K562 (cell line): ENCODE data around the gene CCL19. TPM values are rescaled to one million over a fixed set of nuclear protein-coding genes. Genes with fewer than 3 reads are reported as not detected.

ENCODE experiments used
- ATAC-seq: fragments of 200-7000 bp; cut with Tn5 transposase; 3 replicates; pipeline ENCODE4 v1.9.1; 2020; ENCODE audit warnings: moderate library complexity
- BruUV-seq: library from RNA; stranded (reverse); fragments of 400-500 nt; replicated peaks from 2 replicates; lab custom pipeline; 2021; lab: Mats Ljungman, UMichigan
- CTCF ChIA-PET: fragments of 300-600 bp; formaldehyde crosslinking; extraction: SDS; loops from one replicate; lab custom pipeline; 2021; ENCODE audit warnings: low intra/inter-chr PET ratio; lab: Yijun Ruan, JAX
- POLR2A ChIA-PET: fragments of 300-600, 350-650 bp; sonication (Branson Sonifier 250); formaldehyde crosslinking; extraction: SDS; loops from one replicate; lab custom pipeline; 2021; ENCODE audit warnings: antibody characterized with exemption, inconsistent platforms; lab: Yijun Ruan, JAX
- DNase-seq, 4 experiments: peaks; one replicate each; pipeline versions ENCODE4 v3.0.0 to v3.0.0-alpha.2; 2011 to 2018; ENCODE audit warnings: low spot score in 3 of 4, mixed read lengths in 3 of 4; ENCODE audit errors: extremely low read depth in 1 of 4
- FAIRE-seq: peaks from 2 replicates; lab custom pipeline; 2011; peaks lifted over from hg19 to GRCh38; lab: Jason Lieb, UNC
- H2AFZ ChIP-seq: 2 replicates; pipeline ENCODE4 v1.6.0; 2011; ENCODE audit warnings: low read depth, low read length, control low read depth, inconsistent platforms
- H3K27ac ChIP-seq: fragments of 200-600 bp; 3 replicates; pipeline ENCODE4 v1.8.0; 2011; ENCODE audit warnings: low read depth, mild to moderate bottlenecking, control low read depth, inconsistent platforms, low read length, moderate library complexity, mixed read lengths; ENCODE audit errors: extremely low read depth
- H3K27me3 ChIP-seq, 2 experiments: fragments of 300-600 bp in 1 of 2; 2 replicates in 1 of 2; 3 replicates in 1 of 2; pipeline versions ENCODE4 v1.6.0 to v1.8.0; 2011; ENCODE audit warnings: inconsistent platforms in 2 of 2, low read length in 2 of 2, mild to moderate bottlenecking in 1 of 2, mixed read lengths in 1 of 2, moderate library complexity in 1 of 2; ENCODE audit not compliant: control insufficient read depth in 2 of 2, insufficient read depth in 2 of 2
- H3K36me3 ChIP-seq: fragments of 300-600 bp; 3 replicates; pipeline ENCODE4 v1.8.0; 2011; ENCODE audit warnings: mild to moderate bottlenecking, low read length, inconsistent platforms; ENCODE audit not compliant: control insufficient read depth, insufficient read depth
- H3K4me1 ChIP-seq, 2 experiments: fragments of 200-600 bp in 1 of 2; replicated peaks in 1 of 2; 2 replicates in 1 of 2; 3 replicates in 1 of 2; pipeline versions ENCODE4 v1.5.1 to v1.8.0; 2011; ENCODE audit warnings: inconsistent platforms in 2 of 2, low read length in 2 of 2, mild to moderate bottlenecking in 1 of 2, mixed read lengths in 1 of 2, moderate library complexity in 1 of 2; ENCODE audit not compliant: control insufficient read depth in 2 of 2, insufficient read depth in 2 of 2
- H3K4me2 ChIP-seq: 2 replicates; pipeline ENCODE4 v1.6.1; 2011; ENCODE audit warnings: low read length, control low read depth, inconsistent platforms, mixed read lengths; ENCODE audit not compliant: insufficient read depth
- H3K4me3 ChIP-seq: fragments of 200-600 bp; sonication (generic), shearing (Covaris generic); 2 replicates; pipeline ENCODE4 v1.5.1; 2016; ENCODE audit warnings: control low read depth, inconsistent platforms
- H3K79me2 ChIP-seq: fragments of 200-600 bp; 3 replicates; pipeline ENCODE4 v1.8.0; 2011; ENCODE audit warnings: low read length, inconsistent platforms; ENCODE audit not compliant: control insufficient read depth, insufficient read depth
- H3K9ac ChIP-seq, 2 experiments: 2 replicates each; pipeline versions ENCODE4 v1.6.0 to v1.6.1; 2011; ENCODE audit warnings: low read depth in 2 of 2, low read length in 2 of 2, control low read depth in 1 of 2, inconsistent platforms in 1 of 2, mild to moderate bottlenecking in 1 of 2, mixed read lengths in 1 of 2; ENCODE audit not compliant: insufficient read depth in 1 of 2
- H3K9me1 ChIP-seq: one replicate; pipeline ENCODE4 v1.6.0; 2011; ENCODE audit warnings: inconsistent platforms, mild to moderate bottlenecking, low read length, moderate library complexity; ENCODE audit not compliant: control insufficient read depth, insufficient read depth
- H3K9me3 ChIP-seq: replicated peaks from 2 replicates; pipeline ENCODE4 v1.5.1; 2011; ENCODE audit warnings: low read depth, low read length, inconsistent platforms; ENCODE audit not compliant: control insufficient read depth, insufficient read depth
- H4K20me1 ChIP-seq: replicated peaks from 2 replicates; pipeline ENCODE4 v1.6.1; 2011; ENCODE audit warnings: low read length, inconsistent platforms, mixed read lengths; ENCODE audit not compliant: control insufficient read depth, insufficient read depth
- CLOCK ChIP-seq: fragments of 250-450 bp; sonication (Bioruptor Pico); IDR thresholded peaks from 2 replicates; pipeline ENCODE4 v1.4.0; 2020; ENCODE audit warnings: mild to moderate bottlenecking, moderate library complexity, borderline replicate concordance
- E2F1 ChIP-seq: sonication (generic); formaldehyde crosslinking; IDR thresholded peaks from 2 replicates; pipeline ENCODE4 v1.8.1; 2023; ENCODE audit warnings: mild to moderate bottlenecking, missing genetic modification reagents, moderate library complexity
- ETV5 ChIP-seq: sonication (generic); formaldehyde crosslinking; IDR thresholded peaks from 2 replicates; pipeline ENCODE4 v1.4.0; 2020; ENCODE audit warnings: low read depth, mild to moderate bottlenecking, missing genetic modification reagents
- HDGF ChIP-seq: fragments of 450-650 bp; IDR thresholded peaks from 2 replicates; pipeline ENCODE4 v1.6.1; 2016
- HNRNPLL ChIP-seq: fragments of 200-400 bp; formaldehyde crosslinking; IDR thresholded peaks from 2 replicates; pipeline ENCODE4 v1.6.1; 2017; ENCODE audit warnings: low read length, low read depth, mild to moderate bottlenecking; ENCODE audit not compliant: poor library complexity, severe bottlenecking
- ILK ChIP-seq: fragments of 450-650 bp; IDR thresholded peaks from 2 replicates; pipeline ENCODE4 v1.6.1; 2016; ENCODE audit warnings: missing genetic modification characterization, low read depth, mild to moderate bottlenecking, missing compliant biosample characterization, moderate library complexity, borderline replicate concordance
- PCBP2 ChIP-seq: fragments of 200-400 bp; formaldehyde crosslinking; IDR thresholded peaks from 2 replicates; pipeline ENCODE4 v1.6.1; 2018; ENCODE audit warnings: low read length, low read depth, mild to moderate bottlenecking, moderate library complexity; ENCODE audit not compliant: poor library complexity, severe bottlenecking
- POLR2A ChIP-seq: fragments of 450-650 bp; conservative IDR thresholded peaks from 2 replicates; pipeline ENCODE4 v1.6.1; 2016
- TEAD4 ChIP-seq, 2 experiments: sonication (generic) in 1 of 2; formaldehyde crosslinking in 1 of 2; IDR thresholded peaks; 2 replicates each; pipeline versions ENCODE4 v1.6.1 to v1.8.0; 2012 to 2022; ENCODE audit warnings: borderline replicate concordance in 1 of 2, inconsistent platforms in 1 of 2, low read length in 1 of 2, mild to moderate bottlenecking in 1 of 2, missing genetic modification reagents in 1 of 2
- TRIM24 ChIP-seq, 2 experiments: fragments of 450-650 bp; IDR thresholded peaks; 2 replicates each; pipeline ENCODE4 v1.6.1; 2016
- USF2 ChIP-seq: sonication (generic); formaldehyde crosslinking; IDR thresholded peaks from 2 replicates; pipeline ENCODE4 v1.5.0; 2020; ENCODE audit warnings: missing genetic modification reagents
- ZKSCAN1 ChIP-seq: fragments of 150-350 bp; IDR thresholded peaks from 2 replicates; pipeline ENCODE4 v1.6.1; 2016; ENCODE audit warnings: low read depth, low read length
- ZNF165 ChIP-seq: fragments of 250-450 bp; sonication (Bioruptor Pico); IDR thresholded peaks from 2 replicates; pipeline ENCODE4 v1.4.0; 2020; ENCODE audit warnings: borderline replicate concordance
- ZNF239 ChIP-seq: fragments of 250-450 bp; sonication (Bioruptor Pico); IDR thresholded peaks from 2 replicates; pipeline ENCODE4 v1.4.0; 2020; ENCODE audit warnings: mild to moderate bottlenecking
- ZNF785 ChIP-seq: fragments of 250-450 bp; sonication (Bioruptor Pico); IDR thresholded peaks from 2 replicates; pipeline ENCODE4 v1.4.0; 2020; ENCODE audit warnings: mild to moderate bottlenecking
- WGBS: fragments of 100-300 bp; shearing (Covaris generic); methylation state at CpG from one replicate; pipeline ENCODE4 v1.1.6; 2016; ENCODE audit warnings: low coverage, mixed read lengths; ENCODE audit not compliant: insufficient coverage; ENCODE audit errors: missing lambda C conversion rate; 5-methylcytosine and 5-hydroxymethylcytosine counted together
- in situ Hi-C: fragments of 300-500 bp; cut with MboI; formaldehyde crosslinking; loops from 4 replicates; pipeline ENCODE4 v1.15.0; 2018; ENCODE audit warnings: inconsistent platforms, mixed read lengths
- intact Hi-C: fragments of 100-400 bp; cut with micrococcal nuclease; formaldehyde crosslinking; loops from 2 replicates; pipeline ENCODE4 v1.14.2; 2022
- polyA plus RNA-seq, 8 experiments: library from polyadenylated mRNA; depleted of rRNA in 4 of 8; stranded (reverse) in 5 of 8; unstranded in 3 of 8; fragments of >200 nt; fragmentation: Nextera tagmentation in 2 of 8; fragmentation: Illumina TruSeq in 1 of 8; extraction: Ambion mirVana in 2 of 8; extraction: Trizol in 1 of 8; gene quantifications; 2 replicates each; pipeline versions ENCODE4 v1.2.1 to v1.2.3, GENCODE V29; 2011 to 2014; ENCODE audit warnings: inconsistent platforms in 1 of 8, missing spikeins in 1 of 8
- total RNA-seq, 7 experiments: library from RNA; depleted of rRNA in 6 of 7; stranded (reverse); fragments of >200 nt in 6 of 7; fragmentation: Illumina TruSeq in 2 of 7; extraction: Trizol in 2 of 7; gene quantifications; 2 replicates each; pipeline versions ENCODE4 v1.2.1 to v1.2.3, GENCODE V29; 2011 to 2021; ENCODE audit warnings: low replicate concordance in 1 of 7

CCL19 gene
- total and polyA plus RNA-seq, 9 of the 15 experiments (the other 6 are each of a cell fraction or from before 2014, with no cell fraction given) = not detected

GRCh38 chr9:34693560-34693959, 2.5 kb upstream of the CCL19 start (continued):
- TF ChIP-seq PCBP2 (no peak), ZNF785 (CRISPR knock-in tag) (no peak), HNRNPLL (no peak), USF2 (CRISPR knock-in tag) (no peak), E2F1 (CRISPR knock-in tag) (no peak)

- H3K4me3 ChIP-seq = no peak overlapping the region
- CTCF ChIA-PET = no interaction called here
- no peaks in the 10 kb centered on the region for H3K36me3 ChIP-seq
- H3K4me2 ChIP-seq = no peak overlapping the region
- H3K4me1 ChIP-seq = no peaks in the 10 kb centered on the region
- TF ChIP-seq ZNF239 (no peak), ETV5 (CRISPR knock-in tag) (no peak), TEAD4 (IDR thresholded peaks at IDR 0.05; ENCODE audit: low read length) (no peak), TEAD4 (CRISPR knock-in tag; IDR thresholded peaks at IDR 0.05; ENCODE audit: borderline replicate concordance) (no peak), CLOCK (CRISPR knock-in tag) (no peak), POLR2A (no peak), TRIM24 (IDR thresholded peaks at IDR 0.05) (no peak), HDGF (no peak), ZNF165 (CRISPR knock-in tag) (no peak), ILK (tag) (no peak), ZKSCAN1 (no peak)
- TF ChIP-seq, all 486 proteins: peak for 0
- Histone ChIP-seq H3K9me3 (no peaks in the 10 kb centered on the region), H2AFZ (no peak overlapping the region), H3K27ac (no peak overlapping the region), H3K79me2 (no peaks in the 10 kb centered on the region), H3K9ac (no peak overlapping the region), H4K20me1 (peaks cover 3% of the 10 kb centered on the region; the same call in 1 of the 2 replicates), H3K9me1 (no peaks in the 10 kb centered on the region), H3K27me3 (no peaks in the 10 kb centered on the region)
- intact Hi-C loops (no loop called here), in situ Hi-C loops (no loop called here)
- BruUV-seq = no TSS peak
- DNase-seq = no peak
- FAIRE-seq = no peak
- WGBS = 2% methylated on average over 5 of the region's 5 CpGs
- ATAC-seq = no peak
- POLR2A ChIA-PET = interaction anchor here (1.1 kb wide), 1 partner anchor 24 kb away, joined by 3 read pairs; no protein-coding TSS in a partner anchor
These were observed 850 bp upstream of the CCL19 start for GRCh38 chr9:34691936-34692315.
